ENCODE results near the gene POLD1. TPM values are rescaled to one million over a fixed set of nuclear protein-coding genes. Genes with fewer than 3 reads are reported as not detected.

Gene POLD1
- total and polyA plus RNA-seq, 2 donors (not counting 3 experiments of a cell fraction or from before 2014, with no cell fraction given), result 40.9 to 63.9 TPM

GRCh38 chr19:50394017-50394416, 9.9 kb downstream of the POLD1 start:
- Histone ChIP-seq H3K27ac (ENCODE audit: insufficient read depth, low read depth, low read length) (no peak overlapping the region), H3K79me2 (ENCODE audit: control insufficient read depth, insufficient read depth, low read length) (peaks cover 16% of the 10 kb centered on the region), H4K20me1 (replicated peaks; ENCODE audit: control insufficient read depth, extremely low read depth, insufficient read depth, low read length) (no peaks in the 10 kb centered on the region), H3K9me3 (replicated peaks; ENCODE audit: control insufficient read depth, insufficient read depth, low read length) (no peaks in the 10 kb centered on the region), H3K4me1 (ENCODE audit: control insufficient read depth, extremely low read depth, insufficient read depth, low read length) (no peaks in the 10 kb centered on the region), H3K36me3 (ENCODE audit: control insufficient read depth in 2 of 2, extremely low read depth in 1 of 2, insufficient read depth in 2 of 2, low read length in 2 of 2) (no peaks in the 10 kb centered on the region), H2AFZ (ENCODE audit: low read depth, low read length) (no peak overlapping the region), H3K27me3 (ENCODE audit: control insufficient read depth in 2 of 2, insufficient read depth in 2 of 2, low read length in 2 of 2) (no peaks in the 10 kb centered on the region), H3K4me3 (replicated peaks in 1 of 3; ENCODE audit: insufficient read depth in 1 of 3, low read depth in 1 of 3, low read length in 3 of 3) (no peak overlapping the region), H3K9ac (replicated peaks; ENCODE audit: extremely low read depth, insufficient read depth, low read length) (no peak overlapping the region), H3K4me2 (ENCODE audit: insufficient read depth, low read length) (no peak overlapping the region), H3K9me1 (replicated peaks; ENCODE audit: control insufficient read depth, extremely low read depth, insufficient read depth, low read length) (no peaks in the 10 kb centered on the region)
- FAIRE-seq (no peak), DNase-seq (ENCODE audit: low read depth, low spot score) (no peak)
- dilution Hi-C loops (cut with MboI; ENCODE audit: extremely low pct_ligation_motif_present, low sequenced_read_pairs) (no loop called here), intact Hi-C loops (cut with micrococcal nuclease) (no loop called here)
- TF ChIP-seq, protein P1, sequence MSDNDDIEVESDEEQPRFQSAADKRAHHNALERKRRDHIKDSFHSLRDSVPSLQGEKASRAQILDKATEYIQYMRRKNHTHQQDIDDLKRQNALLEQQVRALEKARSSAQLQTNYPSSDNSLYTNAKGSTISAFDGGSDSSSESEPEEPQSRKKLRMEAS (IDR thresholded peaks at IDR 0.05; ENCODE audit: insufficient read depth, insufficient read length), result no peak
- TF ChIP-seq POLR2AphosphoS5 (IDR thresholded peaks at IDR 0.05; ENCODE audit: insufficient read depth, low read depth, low read length), result no peak
- TF ChIP-seq CTCF (IDR thresholded peaks at IDR 0.05; ENCODE audit: extremely low read depth in 1 of 2, insufficient read depth in 1 of 2, low read depth in 1 of 2, low read length in 2 of 2), result no peak
- no peak for TF ChIP-seq MYC (IDR thresholded peaks at IDR 0.05; ENCODE audit: low read depth, low read length)
- ChIA-PET POLR2A (no interaction called here), CTCF (no interaction called here)
- BruUV-seq (replicated peaks), result no TSS peak

GRCh38 chr19:50398675-50399367, 14.7 kb downstream of the POLD1 start:
- Histone ChIP-seq H3K36me3 (ENCODE audit: control insufficient read depth in 2 of 2, extremely low read depth in 1 of 2, insufficient read depth in 2 of 2, low read length in 2 of 2) (peaks cover 0 to 2% of the 10 kb centered on the region in 2 experiments), H3K4me2 (ENCODE audit: insufficient read depth, low read length) (no peak overlapping the region), H3K27me3 (ENCODE audit: control insufficient read depth in 2 of 2, insufficient read depth in 2 of 2, low read length in 2 of 2) (no peaks in the 10 kb centered on the region), H3K4me1 (ENCODE audit: control insufficient read depth, extremely low read depth, insufficient read depth, low read length) (no peaks in the 10 kb centered on the region), H3K79me2 (ENCODE audit: control insufficient read depth, insufficient read depth, low read length) (peaks cover 4% of the 10 kb centered on the region), H4K20me1 (replicated peaks; ENCODE audit: control insufficient read depth, extremely low read depth, insufficient read depth, low read length) (no peaks in the 10 kb centered on the region), H3K9me3 (replicated peaks; ENCODE audit: control insufficient read depth, insufficient read depth, low read length) (no peaks in the 10 kb centered on the region), H3K27ac (ENCODE audit: insufficient read depth, low read depth, low read length) (no peak overlapping the region), H2AFZ (ENCODE audit: low read depth, low read length) (no peak overlapping the region), H3K9ac (replicated peaks; ENCODE audit: extremely low read depth, insufficient read depth, low read length) (no peak overlapping the region), H3K4me3 (replicated peaks in 1 of 3; ENCODE audit: insufficient read depth in 1 of 3, low read depth in 1 of 3, low read length in 3 of 3) (no peak overlapping the region), H3K9me1 (replicated peaks; ENCODE audit: control insufficient read depth, extremely low read depth, insufficient read depth, low read length) (no peaks in the 10 kb centered on the region)
- TF ChIP-seq EZH2 (IDR thresholded peaks at IDR 0.05; ENCODE audit: borderline replicate concordance, low read depth, low read length, severe bottlenecking) (no peak), GATA2 (IDR thresholded peaks at IDR 0.05; ENCODE audit: insufficient read depth, insufficient read length, low read depth, low read length) (no peak), JUN (IDR thresholded peaks at IDR 0.05; ENCODE audit: borderline replicate concordance, insufficient read depth, insufficient read length, low read depth) (no peak), POLR2AphosphoS5 (IDR thresholded peaks at IDR 0.05; ENCODE audit: insufficient read depth, low read depth, low read length) (no peak), CTCF (IDR thresholded peaks at IDR 0.05; ENCODE audit: extremely low read depth in 1 of 2, insufficient read depth in 1 of 2, low read depth in 1 of 2, low read length in 2 of 2) (no peak), POLR2A (IDR thresholded peaks at IDR 0.05; ENCODE audit: low read depth, low read length) (no peak), FOS (IDR thresholded peaks at IDR 0.05; ENCODE audit: borderline replicate concordance, insufficient read depth, low read length) (no peak), MYC (IDR thresholded peaks at IDR 0.05; ENCODE audit: low read depth, low read length) (no peak)
- TF ChIP-seq, protein P1 (IDR thresholded peaks at IDR 0.05; ENCODE audit: insufficient read depth, insufficient read length), result no peak
- dilution Hi-C loops (cut with MboI; ENCODE audit: extremely low pct_ligation_motif_present, low sequenced_read_pairs), result no loop called here
- intact Hi-C loops (cut with micrococcal nuclease), result no loop called here
- ChIA-PET POLR2A (no interaction called here), CTCF (no interaction called here)
- DNase-seq (ENCODE audit: low read depth, low spot score) (no peak), FAIRE-seq (no peak)
- BruUV-seq (replicated peaks), result no TSS peak
